Fibroblast of skin of scalp (primary cell): ENCODE results near the gene PRICKLE3.
"Not testable (repeated sequence)": the region's sequence is repeated elsewhere in the genome, so short reads cannot be mapped to it uniquely, and the experiment has no call there.

Source experiments
- DNase-seq: peaks from one replicate; pipeline ENCODE4 v3.0.0-alpha.2; 2013

The PRICKLE3 gene

DNA sequence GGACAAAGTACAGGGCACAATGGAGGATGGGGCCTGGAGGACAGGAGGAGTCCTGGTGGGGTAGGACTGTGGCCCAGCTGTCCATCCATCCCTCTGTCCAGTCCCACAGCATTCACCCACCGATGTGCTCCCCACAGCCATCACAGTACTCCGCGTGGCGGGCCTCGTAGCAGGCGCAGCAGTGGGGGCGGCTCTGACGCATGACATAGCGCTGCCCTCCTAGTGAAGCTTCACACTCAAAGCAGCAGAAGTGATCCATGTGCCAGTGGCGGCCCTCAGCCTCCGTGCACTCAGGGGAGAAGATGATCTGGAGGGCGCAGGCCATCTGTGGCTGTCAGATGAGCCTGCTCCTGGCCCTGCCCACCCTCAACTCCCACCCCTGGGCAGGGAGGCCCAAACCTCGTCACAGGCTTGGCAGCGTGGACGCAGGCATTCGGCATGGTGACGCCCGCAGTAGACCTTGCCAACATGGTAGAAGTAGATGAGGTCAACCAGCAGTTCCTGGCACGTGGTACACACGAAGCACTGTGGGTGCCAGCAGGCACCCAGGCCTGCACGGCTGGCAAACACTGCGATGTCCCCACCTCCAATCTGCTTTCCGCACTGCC lies 8.2 kb downstream of the PRICKLE3 start:
- DNase-seq: no peak

- no peak for DNase-seq
Observed at GRCh38 chrX:49177338-49177833, 8.8 kb downstream of the PRICKLE3 start.

- no peak for DNase-seq
Observed at GRCh38 chrX:49176421-49177326, 9.5 kb downstream of the PRICKLE3 start.

- DNase-seq: no peak
Observed at GRCh38 chrX:49175435-49176274, 10.5 kb downstream of the PRICKLE3 start.

- DNase-seq: no peak
Observed at GRCh38 chrX:49174723-49175122, 11.4 kb downstream of the PRICKLE3 start.

GRCh38 chrX:49173544-49173943 lies 12.6 kb downstream of the PRICKLE3 start:
- DNase-seq: not testable (repeated sequence)

DNA sequence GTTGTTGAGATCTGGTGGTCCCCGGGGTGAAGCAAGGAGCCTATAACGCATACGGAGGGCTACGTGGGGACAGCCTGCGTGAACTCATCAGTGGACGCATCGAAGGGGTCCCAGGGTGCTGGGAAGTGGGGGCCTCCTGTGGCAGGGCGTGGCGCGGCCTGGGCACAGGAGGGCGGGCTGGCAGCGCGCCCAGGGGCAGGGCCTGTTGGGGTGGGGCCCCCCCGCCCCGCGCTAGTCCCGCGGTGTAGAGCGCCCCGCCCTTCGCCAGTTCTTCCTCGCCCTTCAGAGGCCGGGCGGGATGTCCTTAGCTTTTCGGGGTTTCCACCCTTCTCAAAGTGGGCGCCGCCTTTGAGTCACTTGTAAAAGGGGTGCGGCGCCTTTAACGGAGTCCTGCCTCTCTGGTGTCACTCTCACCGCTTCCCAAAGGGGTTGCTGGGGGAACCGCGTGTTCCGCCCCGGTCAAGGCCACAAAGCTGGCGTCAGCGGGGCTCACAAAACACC lies 13.8 kb downstream of the PRICKLE3 start:
- DNase-seq: peak; percentile 44

- DNase-seq: peak; percentile 43
Observed at GRCh38 chrX:49171752-49172279, 14.4 kb downstream of the PRICKLE3 start, which contains the start of gene PLP2. TSS of gene PLP2 (plus strand) at chrX:49171898. CDS start at chrX:49172001, 103 bp downstream.

DNA sequence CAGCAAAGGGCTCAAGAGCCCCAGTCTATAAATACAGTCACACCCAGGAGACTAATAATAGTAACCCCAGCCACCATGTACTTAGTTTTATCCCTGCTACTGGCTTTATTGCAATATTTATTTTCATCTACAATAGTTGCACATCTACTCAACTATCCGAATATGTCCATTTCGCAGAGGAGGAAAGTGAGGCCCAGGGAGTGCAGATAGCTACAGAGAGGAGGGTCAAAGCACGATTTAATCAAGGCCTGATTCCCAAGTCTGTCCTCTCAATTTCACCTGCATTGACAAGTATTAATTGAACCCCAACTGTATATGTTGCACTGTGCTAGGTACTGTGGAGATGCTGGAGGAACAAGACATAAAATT lies 18.4 kb downstream of the PRICKLE3 start:
- DNase-seq: no peak

GRCh38 chrX:49166914-49167739 lies 19.0 kb downstream of the PRICKLE3 start:
- DNase-seq: peak; percentile 79

GRCh38 chrX:49165901-49166881 lies 20.0 kb downstream of the PRICKLE3 start:
- DNase-seq: peak; percentile 58

DNA sequence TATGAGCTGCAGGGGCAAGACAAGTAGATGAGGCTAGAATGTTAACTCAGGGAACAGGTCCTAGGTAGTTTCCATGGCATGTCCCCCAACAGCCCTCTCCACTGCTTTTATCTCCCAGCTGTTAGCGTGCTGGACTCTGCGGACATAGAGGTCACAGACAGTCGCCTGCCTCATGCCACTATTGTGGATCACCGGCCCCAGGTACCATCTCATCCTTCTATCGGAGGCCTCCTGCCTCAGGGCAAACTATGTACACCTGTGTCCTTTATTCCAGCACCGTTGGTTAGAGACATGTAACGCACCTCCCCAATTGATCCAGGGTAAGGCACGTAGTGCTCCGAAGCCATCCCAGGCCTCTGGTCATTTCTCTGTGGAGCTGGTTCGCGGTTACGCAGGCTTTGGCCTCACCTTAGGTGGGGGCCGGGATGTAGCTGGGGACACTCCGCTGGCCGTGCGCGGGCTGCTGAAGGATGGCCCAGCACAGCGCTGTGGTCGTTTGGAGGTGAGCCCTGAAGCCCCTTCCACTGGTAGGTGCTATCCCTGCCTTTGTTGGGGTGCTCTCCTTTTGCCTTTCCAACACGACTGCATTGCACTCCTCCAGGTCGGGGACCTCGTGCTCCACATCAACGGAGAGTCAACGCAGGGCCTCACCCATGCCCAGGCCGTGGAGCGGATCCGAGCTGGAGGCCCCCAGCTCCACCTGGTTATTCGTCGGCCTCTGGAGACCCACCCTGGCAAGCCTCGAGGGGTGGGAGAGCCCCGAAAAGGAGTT lies 21.4 kb downstream of the PRICKLE3 start:
- DNase-seq: no peak

GRCh38 chrX:49163555-49164419 lies 22.4 kb downstream of the PRICKLE3 start:
- DNase-seq: peak; percentile 83

DNA sequence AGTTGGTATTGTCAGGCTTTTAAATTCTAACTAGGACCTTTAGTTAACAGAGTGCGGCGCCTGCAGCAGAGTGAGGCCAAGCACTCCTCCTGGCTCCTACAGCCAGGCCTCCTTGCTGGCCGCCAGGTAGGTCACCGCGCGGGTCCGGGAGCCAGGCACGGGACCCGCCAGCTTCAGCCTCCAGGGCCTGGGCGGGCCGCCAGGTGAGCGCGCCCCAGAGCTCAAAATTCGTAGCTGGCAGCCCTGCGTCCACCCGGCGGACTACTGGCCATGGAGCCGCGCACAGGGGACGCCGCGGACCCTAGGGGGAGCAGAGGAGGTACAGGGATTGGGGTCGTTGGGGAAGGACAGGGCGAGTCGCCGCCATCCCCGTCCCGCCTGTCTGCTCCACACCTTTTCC lies 23.6 kb downstream of the PRICKLE3 start, which contains the start of gene MAGIX:
TSS of gene MAGIX (plus strand) at position 139 of the 400 bp plus-strand sequence. CDS start at position 271, 132 bp downstream.
- no peak for DNase-seq

DNA sequence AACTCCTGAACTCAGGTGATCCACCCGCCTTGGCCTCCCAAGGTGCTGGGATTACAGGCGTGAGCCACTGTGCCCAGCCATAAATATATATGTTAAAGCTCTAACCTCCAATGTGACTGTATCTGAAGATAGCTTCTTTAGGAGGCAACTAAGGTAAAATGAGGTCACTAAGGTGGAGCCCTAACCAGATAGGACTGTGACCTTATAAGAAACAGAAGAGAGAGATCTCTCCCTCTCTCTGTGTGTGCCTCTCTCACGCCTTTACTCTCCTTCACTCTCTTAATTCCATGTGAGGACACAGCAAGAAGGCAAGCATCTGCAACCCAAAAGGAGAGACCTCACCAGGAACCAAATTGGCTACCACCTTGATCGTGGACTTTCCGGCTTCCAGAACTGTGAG lies 24.5 kb downstream of the PRICKLE3 start:
- no peak for DNase-seq

DNA sequence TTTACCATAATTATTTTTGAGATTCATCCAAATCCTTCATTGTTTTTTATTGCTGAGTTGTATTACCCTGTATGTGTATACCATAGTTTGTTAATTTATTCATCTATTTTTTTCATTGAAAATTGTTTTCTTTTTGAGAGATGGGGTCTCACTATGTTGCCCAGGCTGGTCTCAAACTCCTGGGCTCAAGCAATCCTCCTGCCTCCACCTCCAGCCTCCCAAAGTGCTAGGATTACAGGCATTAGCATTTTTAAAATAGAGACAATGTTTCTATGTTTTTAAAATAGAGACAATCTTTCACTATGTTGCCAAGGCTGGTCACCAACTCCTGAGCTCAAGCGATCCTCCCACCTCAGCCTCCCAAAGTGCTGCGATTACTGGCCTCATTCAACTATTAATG lies 25.3 kb downstream of the PRICKLE3 start:
- DNase-seq: no peak

DNA sequence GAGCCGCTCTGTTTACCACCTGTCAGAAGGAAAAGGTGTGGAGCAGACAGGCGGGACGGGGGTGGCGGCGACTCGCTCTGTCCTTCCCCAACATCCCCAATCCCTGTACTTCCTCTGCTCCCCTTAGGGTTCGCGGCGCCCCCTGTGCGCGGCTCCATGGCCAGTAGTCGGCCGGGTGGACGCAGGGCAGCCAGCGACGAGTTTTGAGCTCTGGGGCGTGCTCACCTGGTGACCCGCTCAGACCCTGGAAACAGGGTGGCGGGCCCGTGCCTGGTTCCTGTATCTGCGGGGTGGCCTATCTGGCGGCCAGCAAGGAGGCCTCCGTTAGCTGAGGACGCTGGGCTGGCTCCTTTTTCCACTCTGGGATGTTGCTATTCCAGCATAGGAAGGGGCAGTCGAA lies 29.0 kb downstream of the PRICKLE3 start:
- DNase-seq: no peak
